HuH-7.5 (cell line): ENCODE data around the gene FERD3L.
"Not testable (repeated sequence)": the region's sequence is repeated elsewhere in the genome, so short reads cannot be mapped to it uniquely, and the experiment has no call there.

Experiments
- DNase-seq: peaks from one replicate; pipeline ENCODE4 v3.0.0; 2011; ENCODE audit warnings: low spot score

The FERD3L gene, protein sequence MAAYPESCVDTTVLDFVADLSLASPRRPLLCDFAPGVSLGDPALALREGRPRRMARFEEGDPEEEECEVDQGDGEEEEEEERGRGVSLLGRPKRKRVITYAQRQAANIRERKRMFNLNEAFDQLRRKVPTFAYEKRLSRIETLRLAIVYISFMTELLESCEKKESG

DNA sequence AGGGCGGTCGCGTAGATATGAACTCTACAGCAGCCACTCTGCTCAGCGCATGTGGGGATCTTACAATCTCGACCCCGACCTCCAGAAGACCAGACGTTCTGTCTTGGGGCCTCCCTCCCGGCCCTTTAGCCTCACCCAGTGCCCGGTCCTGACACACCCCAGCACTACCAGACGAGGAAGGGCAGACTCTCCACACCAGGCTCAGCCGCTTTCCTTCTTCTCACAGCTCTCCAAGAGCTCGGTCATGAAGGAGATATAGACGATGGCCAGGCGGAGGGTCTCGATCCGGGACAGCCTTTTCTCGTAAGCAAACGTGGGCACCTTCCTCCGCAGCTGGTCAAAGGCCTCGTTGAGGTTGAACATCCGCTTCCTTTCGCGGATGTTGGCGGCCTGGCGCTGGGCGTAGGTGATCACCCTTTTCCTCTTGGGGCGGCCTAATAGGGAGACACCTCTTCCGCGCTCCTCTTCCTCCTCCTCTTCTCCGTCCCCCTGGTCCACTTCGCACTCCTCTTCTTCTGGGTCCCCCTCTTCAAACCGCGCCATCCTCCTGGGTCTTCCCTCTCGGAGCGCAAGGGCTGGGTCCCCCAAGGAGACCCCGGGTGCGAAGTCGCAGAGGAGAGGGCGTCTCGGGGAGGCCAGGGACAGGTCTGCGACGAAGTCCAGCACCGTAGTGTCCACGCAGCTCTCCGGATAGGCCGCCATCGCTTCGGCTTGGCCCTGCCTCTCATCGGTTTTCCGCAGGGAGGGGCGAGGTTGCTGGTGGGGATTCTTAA lies at the start of gene FERD3L:
Gene FERD3L (minus strand): TSS at position 761 of the 773 bp plus-strand sequence. CDS start 59 bp downstream, at position 702.
- no peak for DNase-seq

DNA sequence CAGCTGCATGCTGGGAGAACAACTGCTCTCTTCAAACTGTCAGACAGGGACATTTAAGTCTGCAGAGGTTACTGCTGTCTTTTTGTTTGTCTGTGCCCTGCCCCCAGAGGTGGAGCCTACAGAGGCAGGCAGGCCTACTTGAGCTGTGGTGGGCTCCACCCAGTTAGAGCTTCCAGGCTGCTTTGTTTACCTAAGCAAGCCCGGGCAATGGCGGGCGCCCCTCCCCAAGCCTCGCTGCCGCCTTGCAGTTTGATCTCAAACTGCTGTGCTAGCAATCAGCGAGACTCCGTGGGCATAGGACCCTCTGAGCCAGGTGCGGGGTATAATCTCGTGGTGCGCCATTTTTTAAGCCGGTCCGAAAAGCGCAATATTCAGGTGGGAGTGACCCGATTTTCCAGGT lies 49.2 kb upstream of the FERD3L start:
- not testable (repeated sequence) for DNase-seq

DNA sequence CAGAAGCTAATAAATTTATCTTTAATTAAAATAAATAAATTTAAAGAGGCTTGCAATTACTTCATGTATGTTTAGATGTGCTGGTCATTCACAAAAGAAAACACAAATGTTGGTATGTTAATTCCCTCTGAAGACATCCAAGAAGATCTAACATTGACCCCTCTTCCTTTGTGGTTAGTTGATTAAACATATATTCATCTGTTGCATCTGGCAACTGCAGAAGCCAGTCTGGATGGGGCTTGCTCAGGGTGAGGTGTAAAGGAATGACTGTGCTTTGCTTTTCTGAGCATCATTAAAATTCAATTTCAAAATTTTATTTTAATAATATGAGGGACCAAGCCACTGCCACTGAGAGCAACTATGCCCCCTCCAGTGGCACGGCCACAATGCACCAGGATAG lies 36.4 kb upstream of the FERD3L start:
- no peak for DNase-seq

DNA sequence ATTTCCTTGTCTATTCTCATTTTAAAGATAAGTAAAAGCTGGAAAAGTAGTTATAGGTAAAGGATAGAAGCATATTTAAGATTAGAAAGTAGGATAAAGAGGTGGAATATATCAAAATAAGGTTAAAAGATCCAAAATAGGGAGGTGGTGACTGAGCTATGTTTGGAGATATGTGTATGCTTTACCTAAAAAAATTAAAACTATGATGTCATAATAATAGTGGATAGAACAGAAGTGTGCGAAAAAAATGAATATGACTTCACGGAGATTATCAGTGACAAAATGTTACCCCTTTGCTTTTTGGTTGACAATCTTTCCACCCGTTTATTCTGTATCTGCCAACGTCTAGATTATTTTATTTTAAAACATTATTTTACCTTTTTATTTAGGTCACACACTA lies 33.4 kb upstream of the FERD3L start:
- DNase-seq: no peak

DNA sequence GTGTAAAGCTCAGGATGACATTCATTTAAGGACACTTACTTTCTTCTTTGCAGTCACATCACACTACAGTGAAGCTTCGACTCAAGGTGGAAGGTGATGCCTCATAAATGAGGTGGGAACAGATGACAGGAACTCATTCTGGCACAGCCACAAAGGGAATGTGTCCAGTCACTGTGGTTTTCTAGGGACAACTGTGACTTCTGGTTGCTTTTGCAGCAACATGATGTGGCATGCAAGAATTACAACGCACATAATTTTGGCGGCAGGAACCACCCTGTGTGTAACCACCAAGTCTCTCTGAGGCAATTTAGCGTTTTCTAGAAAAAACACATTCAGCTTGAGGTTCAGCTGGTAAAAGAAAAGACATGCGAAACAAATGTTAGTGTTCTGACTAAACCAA lies 32.0 kb upstream of the FERD3L start:
- no peak for DNase-seq

DNA sequence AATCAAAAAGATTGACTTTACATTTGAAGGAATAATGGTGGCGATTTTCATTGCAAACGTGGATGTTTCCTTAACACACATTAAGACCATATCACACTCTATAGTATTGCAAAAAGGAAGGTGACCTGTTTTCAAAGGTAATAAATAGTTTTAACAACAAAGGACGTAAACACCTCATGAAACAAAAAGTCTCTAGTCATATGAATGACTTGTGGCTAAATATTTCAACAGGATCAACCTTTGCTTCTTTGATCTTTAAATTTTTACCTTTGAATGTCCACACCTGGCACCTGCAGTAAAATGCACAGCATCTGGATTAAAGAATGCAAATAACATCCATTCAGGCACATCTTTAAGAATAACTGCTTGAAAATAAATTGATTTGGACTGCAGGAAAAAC lies 30.0 kb upstream of the FERD3L start:
- DNase-seq: no peak

DNA sequence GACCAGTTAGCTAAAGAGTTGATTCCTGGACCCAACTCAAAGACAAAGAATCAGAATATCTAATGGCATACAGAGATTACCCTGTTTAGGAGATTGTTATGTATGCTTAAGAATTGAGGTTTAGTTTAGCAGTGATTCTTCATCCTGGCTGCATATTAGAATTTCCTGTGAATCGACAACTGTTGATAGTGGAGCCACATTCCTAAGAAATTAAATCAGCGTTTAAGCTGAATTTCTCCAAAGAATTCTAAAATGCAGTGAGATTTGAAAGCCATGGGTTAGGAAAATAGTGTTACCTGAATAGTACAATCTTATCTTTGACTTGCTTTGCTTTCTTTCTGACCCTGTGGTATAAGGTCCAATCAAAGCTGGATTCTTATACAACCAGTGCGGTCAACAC lies 16.4 kb upstream of the FERD3L start:
- DNase-seq: no peak

DNA sequence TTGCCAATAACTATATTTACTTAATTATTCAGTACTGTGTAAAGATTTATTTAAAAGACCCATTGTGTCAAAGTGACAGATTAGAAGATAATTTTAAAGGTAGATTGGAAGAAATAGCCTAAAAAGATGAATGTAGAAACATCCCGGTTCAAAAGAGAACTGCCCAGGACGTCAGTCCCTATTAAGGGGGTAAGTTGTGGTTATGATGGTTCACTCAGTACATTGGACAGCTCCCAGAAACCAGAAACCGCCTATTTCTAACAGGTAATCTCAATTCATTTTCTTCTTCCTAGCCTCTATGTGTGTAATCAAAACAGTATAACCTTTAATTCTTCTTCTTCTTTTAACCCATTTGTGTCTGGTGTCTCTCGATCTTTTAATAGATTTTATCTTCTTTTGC lies 1.5 kb upstream of the FERD3L start:
- DNase-seq: peak; percentile 17

DNA sequence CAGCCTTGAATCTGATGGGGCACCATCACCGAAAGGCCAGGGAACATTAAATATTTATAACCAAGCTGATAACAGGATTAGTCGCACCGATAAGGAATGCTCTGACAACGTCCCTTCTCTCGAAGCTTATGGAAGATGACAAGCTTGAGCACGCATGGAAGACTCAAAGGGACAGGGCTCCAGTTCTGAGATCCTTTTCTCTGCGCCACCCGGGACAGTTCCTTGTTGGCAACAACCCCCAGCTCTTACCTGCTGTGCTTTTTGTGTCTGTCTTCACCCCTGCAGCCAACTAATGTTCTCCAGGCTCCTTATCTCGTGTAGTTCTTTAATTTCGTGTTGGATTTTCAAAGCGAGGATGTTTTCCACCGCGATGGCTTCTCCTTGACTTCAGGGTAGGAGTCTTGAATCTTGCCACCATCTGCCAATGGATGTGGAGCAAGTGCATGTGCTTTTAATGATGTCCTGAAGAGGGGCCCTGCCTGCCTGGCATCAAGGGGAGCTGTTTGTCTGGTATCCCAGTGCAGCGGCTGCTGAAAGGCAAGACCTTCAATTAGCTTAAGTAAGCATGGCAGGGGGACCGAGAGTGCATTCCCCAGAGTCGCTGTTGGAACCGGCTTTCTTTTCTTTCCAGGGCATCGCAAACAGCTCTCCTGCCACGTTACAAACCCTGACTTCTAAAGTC lies 354 bp upstream of the FERD3L start:
- DNase-seq: no peak

DNA sequence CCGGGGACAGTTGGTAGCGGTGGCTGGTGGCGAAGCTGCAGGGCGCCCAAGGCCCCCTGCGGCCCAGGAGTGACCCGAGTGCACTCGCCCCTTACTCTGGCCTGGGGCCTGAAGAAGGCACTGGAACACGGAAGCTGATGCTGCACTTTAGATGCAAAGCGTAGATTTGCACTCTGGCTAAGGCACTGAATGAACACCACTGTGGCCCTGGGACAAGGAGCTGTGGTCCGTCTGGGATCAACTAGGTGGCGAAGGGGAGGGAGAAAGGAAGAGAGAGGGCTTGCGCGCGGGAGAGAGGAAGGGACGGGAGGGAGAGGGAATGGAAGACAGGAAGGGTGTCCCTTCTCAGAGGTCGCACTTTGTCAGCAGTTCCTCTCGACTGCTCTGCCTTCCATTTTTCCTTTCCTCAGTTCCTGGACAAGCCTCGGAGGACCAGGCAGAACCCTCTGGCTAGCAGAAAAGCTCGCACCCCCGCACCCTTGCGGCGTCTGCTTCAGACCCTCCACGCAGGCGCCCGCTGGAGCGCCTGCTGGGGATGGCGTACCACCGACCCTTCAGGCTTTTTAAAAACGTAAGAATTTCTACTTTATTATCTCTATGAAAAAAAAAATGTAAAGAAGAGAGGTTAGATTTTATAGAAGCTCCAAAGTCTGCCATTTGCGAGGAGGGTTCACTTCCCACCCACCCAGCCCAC lies 1.2 kb downstream of the FERD3L start:
- DNase-seq: no peak

DNA sequence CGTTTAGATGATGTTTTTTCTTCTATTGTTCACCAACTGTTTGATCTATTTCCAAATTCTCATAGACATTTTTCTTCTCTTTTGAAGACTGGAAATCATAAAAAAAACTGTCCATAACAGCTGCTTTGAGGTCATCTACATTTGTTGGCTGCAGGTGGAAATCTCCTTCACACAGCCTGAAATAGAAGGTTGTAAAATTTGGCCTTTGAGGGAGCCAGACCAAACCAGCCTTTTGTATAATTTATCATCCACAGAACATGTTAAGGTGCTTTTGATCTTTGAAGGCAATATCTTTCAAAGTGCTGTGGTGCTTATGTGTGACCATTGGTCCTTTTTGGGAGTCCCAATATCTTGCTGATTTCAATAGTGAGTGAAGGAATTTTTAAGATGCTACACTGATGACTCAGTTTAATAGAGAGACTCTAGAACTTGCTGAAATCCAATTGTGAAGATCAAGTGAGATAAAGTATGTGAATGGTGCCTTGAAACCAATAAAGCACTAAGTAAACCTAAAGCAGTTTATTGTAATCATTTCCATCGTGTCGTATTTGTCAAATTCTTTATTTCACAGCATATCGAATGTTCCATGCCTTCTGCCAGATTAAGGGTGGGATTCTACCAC lies 5.4 kb downstream of the FERD3L start:
- no peak for DNase-seq

DNA sequence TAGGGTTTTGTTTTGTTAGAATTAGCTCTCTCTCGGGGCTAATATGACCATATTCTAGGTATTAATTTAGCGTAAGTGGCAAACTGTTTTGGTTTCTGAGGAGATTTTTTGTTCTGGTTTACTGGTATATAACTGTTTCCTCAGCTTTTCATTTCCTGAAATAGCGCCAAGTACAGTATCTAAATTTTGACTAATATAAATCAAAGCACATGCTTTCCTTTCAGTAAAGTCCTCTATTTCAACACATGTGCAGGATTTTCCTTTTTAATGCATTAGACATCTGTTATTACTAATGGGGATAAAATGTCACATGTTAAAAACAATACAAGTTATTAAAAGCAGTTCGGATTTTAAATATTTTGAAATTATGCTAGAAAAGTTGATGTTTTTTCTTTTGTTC lies 11.3 kb downstream of the FERD3L start:
- no peak for DNase-seq

DNA sequence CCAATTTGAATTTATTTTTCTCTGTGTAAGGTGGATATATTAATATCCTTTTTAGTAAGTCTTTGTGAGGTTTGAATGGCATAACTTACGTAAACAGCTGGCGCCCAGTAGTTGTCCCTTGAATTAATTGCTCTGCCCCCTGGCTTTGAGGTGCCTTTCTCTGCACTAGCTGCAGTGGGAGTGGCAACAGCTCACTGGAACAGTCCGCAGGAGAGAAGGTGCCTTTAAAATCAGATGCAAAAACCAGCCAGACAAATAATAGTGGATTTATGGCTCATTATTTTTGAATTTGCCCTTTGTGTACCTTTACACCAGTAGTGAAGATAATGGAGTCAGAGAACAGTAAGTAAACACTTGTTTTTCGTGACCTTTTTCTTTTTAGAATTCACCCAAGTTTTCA lies 11.8 kb downstream of the FERD3L start:
- DNase-seq: no peak

DNA sequence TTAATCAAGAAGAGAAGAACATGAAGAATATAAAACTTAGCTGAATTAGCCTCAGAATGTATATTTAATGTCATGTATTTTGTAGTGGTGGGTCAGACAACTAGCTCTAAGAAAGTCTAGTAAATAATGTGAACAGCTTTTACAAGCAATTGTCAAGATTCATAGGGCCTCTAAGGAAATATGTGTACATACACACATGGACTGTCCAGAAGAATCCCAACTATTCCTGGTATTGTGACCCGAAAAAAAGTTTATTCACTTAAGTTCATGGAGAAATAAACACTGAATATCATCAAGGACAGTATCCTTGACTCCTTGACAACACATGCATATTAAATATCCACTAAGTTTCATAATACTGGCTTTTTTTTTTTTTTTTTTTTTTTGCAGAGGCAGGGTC lies 16.4 kb downstream of the FERD3L start:
- no peak for DNase-seq

DNA sequence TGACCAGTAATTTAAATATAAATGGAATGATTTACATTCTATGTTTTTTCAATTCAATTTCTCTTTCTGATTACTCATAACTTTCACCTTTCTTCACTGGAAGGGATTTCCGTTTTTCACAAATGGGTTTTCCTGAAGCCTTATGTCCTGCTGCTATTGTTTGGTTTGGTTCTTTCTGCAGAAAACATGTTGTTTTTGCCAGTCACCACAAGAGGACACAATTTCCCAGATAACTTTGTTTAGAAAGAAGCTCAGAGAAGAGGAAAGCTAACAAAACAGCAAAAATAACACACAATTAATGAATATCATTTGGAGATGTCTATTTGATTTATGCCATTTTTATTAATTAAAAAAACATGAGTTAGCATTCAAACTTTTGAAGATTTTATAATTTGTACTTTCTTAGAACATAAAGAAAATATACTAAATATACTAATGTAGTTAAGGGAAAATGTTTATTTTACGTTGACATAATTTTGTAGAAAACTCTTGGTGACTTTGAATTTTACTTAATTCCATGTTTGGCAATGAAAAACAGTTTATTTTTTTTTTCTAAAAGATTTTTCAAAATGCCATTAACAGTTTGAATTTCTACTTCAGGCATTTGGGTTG lies 23.1 kb downstream of the FERD3L start:
- DNase-seq: no peak

DNA sequence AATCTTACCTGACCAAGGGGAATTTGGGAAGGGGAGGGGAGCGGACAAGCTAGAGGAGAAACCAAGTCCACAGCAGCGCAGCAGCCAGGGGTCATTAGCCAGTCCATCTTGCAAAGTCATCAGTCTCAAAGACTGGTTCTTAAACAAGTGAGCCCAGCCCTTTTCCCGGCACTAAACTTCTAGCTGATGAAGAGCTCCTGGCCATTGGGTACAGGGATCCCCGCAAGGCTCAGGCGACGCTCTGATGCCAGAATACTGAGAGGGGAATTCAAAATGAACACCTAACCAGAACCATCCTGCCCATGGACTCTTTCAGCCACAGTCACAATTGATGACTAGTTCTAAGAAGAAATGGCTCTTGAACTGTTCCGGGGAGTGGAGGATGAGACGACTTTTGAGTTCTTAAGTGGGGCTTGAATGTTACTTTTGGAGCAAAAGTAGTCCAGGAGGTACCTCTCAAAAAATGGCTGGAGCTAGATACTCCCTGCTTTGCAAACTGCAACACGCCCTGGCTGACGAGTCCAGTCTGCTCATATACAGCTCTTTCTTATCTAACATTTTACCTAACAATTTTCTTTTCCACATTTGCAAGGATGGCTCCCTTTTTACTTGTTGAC lies 25.2 kb downstream of the FERD3L start:
- no peak for DNase-seq

DNA sequence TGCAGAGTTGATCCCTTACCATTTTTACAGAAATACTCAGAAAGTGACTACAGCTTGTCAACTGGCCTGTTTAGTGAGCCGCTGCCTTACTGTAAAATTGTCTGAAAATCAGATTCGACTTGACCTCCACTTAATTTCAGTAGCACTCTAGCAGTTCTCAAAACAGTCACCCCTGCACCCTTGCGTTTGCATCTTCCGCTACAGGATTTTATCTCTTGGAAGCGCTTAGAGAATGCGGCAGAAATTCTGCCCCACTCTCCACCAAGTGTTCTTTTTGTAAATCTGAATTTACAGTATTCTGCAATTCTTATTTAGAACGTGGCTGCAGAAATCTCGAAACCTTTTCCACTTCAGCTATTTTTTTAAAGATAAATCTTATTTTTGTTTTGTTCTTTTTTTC lies 25.8 kb downstream of the FERD3L start:
- no peak for DNase-seq

DNA sequence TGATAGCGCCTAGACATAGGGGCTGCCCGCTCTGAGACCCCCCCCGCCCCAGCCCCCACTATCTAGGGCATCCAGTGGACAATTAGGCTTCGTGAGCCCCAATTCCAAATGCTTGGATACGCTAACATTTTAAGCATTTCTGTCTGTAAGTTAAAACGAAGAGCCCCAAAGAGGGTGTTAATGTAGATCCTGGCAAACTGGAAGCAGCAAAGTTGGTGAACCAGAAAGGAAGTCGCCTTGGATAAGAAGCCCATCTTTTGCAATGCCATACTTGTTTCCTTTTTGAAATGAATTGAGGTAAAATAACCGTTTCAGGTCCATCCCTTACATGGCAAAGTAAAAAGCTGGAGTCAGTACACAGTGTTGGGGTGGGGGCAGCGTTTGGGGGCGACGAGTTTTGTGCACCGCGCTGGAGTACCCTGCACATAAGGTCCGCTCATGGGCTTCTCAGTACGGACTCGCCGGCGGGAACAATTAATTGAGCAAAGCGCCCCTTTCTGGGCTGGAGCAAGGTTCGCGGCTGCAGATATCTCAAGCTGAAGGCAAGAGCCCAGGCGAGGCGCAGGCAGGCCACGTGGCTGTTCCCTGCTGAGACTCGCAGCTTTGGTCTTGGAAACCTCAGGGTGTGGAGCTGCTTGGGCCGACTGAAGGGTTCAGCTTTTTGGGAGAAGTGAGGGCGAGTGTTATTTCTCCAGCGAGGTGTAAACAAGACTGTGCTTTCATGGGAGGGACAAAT lies 26.4 kb downstream of the FERD3L start:
- DNase-seq: no peak

DNA sequence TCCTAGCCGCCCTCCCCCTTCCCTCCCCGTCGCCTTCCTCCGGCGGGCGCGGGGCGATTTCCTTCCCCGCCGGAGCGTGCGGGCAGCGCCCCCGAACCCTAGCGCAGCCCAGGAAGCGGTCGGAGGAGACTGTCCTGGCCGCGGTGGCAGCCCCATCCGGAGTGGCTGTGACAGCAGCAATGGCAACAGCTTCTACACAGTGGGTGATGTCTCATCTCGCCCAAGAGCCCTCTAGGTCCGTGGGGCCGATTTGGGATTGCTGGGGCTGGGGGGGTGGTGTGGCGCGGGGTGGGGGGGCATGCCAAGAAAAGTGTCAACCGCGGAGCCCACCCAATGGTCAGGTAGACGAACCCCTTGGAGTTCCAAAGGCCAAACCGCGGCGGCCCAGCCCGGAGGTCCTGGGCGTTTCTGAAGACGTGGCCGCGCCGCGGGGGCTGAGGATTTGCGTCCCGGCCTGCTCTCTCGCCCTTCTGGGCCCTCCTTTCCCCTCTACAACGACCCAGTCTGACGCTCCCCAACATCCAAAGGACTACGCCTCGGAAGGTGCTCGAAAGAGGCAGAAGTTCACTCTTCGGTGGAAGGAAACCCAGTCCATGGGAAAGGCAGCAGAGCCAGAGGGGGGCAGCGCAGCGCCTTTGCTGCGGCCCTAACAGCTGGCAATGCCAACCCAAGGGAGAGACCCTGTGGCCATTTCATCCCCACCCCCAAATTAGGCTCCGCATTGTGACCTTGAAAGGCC lies 27.2 kb downstream of the FERD3L start:
- DNase-seq: no peak
